ENCODE data around the gene TNRC6B. TPM values are rescaled to one million over a fixed set of nuclear protein-coding genes. Genes with fewer than 3 reads are reported as not detected.
"Not testable (repeated sequence)": the region's sequence is repeated elsewhere in the genome, so short reads cannot be mapped to it uniquely, and the experiment has no call there.

Gene TNRC6B
- total and polyA plus RNA-seq, 8 donors: 13.7 to 40.7 (median 15.7) TPM

GRCh38 chr22:40193429-40194421 lies 16.0 kb downstream of the TNRC6B start:
- TF ChIP-seq CTCF (IDR thresholded peaks at IDR 0.05): peak in 1 of 2 donors; percentile 12
- intact Hi-C loops (cut with DNase I): no loop called here
- Histone ChIP-seq H3K4me3 (no peak overlapping the region), H3K27ac (peak overlapping the region in 1 of 2 donors; percentile 35), H3K27me3 (no peaks in the 10 kb centered on the region), H3K36me3 (no peaks in the 10 kb centered on the region), H3K4me1 (peaks cover 12 to 54% of the 10 kb centered on the region in 2 donors), H3K9me3 (no peaks in the 10 kb centered on the region)
- DNase-seq: peak in 1 of 4 donors; percentile 54
- ATAC-seq: peak; percentile 46

- Histone ChIP-seq H3K4me3 (no peak overlapping the region), H3K36me3 (no peaks in the 10 kb centered on the region), H3K4me1 (peaks cover 12 to 63% of the 10 kb centered on the region in 2 donors), H3K9me3 (no peaks in the 10 kb centered on the region), H3K27me3 (no peaks in the 10 kb centered on the region), H3K27ac (no peak overlapping the region)
- TF ChIP-seq CTCF (IDR thresholded peaks at IDR 0.05): no peak
- intact Hi-C loops (cut with DNase I): no loop called here
- no peak for ATAC-seq
- no peak for DNase-seq
Observed at GRCh38 chr22:40194656-40195055, 16.9 kb downstream of the TNRC6B start.

- peak; percentile 81 for ATAC-seq
- TF ChIP-seq CTCF (IDR thresholded peaks at IDR 0.05): no peak
- peak overlapping the region; percentile 23 to 65 for H3K27ac ChIP-seq
- H3K36me3 ChIP-seq: no peaks in the 10 kb centered on the region
- peaks cover 14 to 57% of the 10 kb centered on the region in 2 donors for H3K4me1 ChIP-seq
- intact Hi-C loops (cut with DNase I): no loop called here
- DNase-seq: no peak
- no peaks in the 10 kb centered on the region for H3K27me3 ChIP-seq
- H3K9me3 ChIP-seq: no peaks in the 10 kb centered on the region
- no peak overlapping the region for H3K4me3 ChIP-seq
Observed at GRCh38 chr22:40196628-40197360, 19.1 kb downstream of the TNRC6B start.

GRCh38 chr22:40197421-40197820 lies 19.7 kb downstream of the TNRC6B start:
- DNase-seq; intact Hi-C loops (cut with DNase I); H3K4me3 ChIP-seq; H3K36me3 ChIP-seq; H3K27me3 ChIP-seq; H3K27ac ChIP-seq; ATAC-seq; H3K9me3 ChIP-seq: not testable (repeated sequence)
- peaks cover 18 to 62% of the 10 kb centered on the region in 2 donors for H3K4me1 ChIP-seq

- Histone ChIP-seq H3K27ac (no peak overlapping the region), H3K4me1 (peaks cover 18 to 62% of the 10 kb centered on the region in 2 donors), H3K27me3 (no peaks in the 10 kb centered on the region), H3K9me3 (no peaks in the 10 kb centered on the region), H3K36me3 (no peaks in the 10 kb centered on the region), H3K4me3 (no peak overlapping the region)
- no peak for DNase-seq
- TF ChIP-seq CTCF (IDR thresholded peaks at IDR 0.05): no peak
- intact Hi-C loops (cut with DNase I): no loop called here
- ATAC-seq: no peak
Observed at GRCh38 chr22:40198733-40199132, 21.0 kb downstream of the TNRC6B start.
